GM19099 (cell line): ENCODE data around the gene PACSIN1.

ENCODE experiments used
- POLR2A ChIP-seq: IDR thresholded peaks from 3 replicates; pipeline ENCODE4 v1.6.1; 2011; ENCODE audit warnings: low read depth; ENCODE audit not compliant: insufficient read length; ENCODE audit errors: extremely low read depth

PACSIN1 gene

DNA sequence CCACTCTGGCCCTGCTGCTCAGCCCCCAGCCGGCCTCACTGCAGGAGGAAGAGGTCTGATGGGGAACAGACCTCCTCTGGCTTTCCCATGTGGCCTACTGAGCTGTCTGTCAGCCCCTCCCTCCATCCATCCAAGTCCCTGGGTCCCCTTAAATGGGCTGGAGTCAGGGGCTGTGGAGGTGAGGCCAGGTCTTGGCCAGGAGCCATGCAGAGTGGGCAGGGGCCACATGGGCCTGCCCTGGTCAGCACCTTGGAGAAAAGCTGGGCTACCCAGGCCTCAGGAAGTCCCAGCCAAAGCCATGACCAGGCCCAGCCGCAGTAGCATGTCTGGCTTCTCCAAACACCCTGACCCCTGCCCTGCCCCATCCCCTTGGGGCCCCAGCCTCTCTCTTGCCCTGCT lies 83.9 kb downstream of the PACSIN1 start:
- TF ChIP-seq POLR2A = no peak

GRCh38 chr6:34551720-34552119 lies 85.8 kb downstream of the PACSIN1 start:
- TF ChIP-seq POLR2A = no peak

DNA sequence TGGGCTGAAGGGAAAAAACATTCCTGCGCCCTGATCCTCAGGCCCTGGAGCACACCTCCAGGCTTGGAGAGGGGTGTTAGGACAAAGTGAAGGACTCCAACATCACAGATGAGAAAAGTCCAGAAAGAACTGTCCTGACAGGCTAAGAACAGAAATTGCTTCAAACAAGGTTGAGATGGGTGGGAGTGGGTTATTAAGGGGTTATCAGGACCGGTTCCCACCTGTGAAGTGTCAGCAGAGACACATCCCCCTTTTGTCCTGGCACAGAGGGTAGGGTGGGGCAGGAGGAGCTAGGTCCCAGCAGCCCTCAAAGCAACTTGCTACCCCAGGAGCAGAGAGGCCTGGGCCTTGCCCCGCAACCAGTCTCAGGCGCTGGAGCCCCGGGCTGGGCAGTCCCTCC lies 86.7 kb downstream of the PACSIN1 start:
- TF ChIP-seq POLR2A = no peak

DNA sequence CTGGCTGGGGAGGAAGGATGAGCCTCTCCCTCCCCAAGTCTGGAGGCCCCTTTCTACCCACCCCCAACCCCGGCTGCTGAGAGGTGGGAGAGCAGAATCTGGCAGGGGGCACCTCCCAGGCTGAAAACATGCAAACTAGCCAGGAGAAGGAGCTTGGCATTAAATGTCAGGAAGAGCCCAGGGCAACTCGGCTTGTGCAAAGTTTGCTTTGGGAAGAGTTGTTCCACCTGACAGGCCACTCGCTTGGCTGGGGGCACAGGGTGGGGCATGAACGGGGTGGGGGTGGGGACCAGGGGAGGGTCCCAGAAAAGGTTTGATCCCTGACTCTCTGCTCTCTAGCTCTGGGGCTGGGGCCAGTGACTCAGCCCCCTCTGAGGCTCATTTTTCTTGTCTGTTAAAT lies 87.3 kb downstream of the PACSIN1 start:
- no peak for TF ChIP-seq POLR2A

GRCh38 chr6:34553750-34554149 lies 87.9 kb downstream of the PACSIN1 start:
- TF ChIP-seq POLR2A = no peak

GRCh38 chr6:34554291-34555006 lies 88.6 kb downstream of the PACSIN1 start:
- no peak for TF ChIP-seq POLR2A

DNA sequence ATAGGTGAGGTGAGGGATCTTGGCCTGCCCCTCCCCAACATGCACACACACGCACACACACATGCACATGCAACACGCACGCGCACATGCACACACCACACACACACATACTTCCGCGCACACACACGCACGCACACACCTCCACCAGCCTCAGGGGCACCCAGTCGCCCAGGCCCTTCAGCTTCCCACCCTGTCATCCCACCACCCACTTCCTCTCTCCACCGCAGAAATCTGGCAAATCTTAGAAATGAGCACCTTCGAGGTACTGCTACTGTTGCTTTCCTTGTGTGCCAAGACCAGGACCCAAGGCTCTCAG lies 89.1 kb downstream of the PACSIN1 start:
- TF ChIP-seq POLR2A = no peak

DNA sequence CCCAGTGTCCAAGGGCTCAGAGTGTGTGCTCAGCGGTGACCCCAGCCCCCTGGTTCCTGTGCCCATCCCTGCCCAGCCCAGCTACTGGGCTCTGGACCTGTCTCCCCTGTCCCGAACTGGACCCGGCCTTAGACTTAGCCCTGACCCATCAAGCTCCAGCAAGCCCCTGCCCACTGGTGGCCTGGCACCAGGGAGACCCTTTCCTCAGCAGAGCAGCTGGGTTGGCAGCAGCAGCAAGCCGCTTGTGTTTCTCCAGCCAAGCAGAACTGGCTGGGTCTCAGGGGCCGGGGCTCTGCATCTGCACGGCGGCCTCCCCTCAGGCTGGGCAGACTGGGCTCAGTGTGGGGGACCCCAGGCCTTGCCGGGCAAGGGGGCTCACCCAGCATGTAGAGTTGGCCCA lies 89.5 kb downstream of the PACSIN1 start:
- no peak for TF ChIP-seq POLR2A

- TF ChIP-seq POLR2A = no peak
These were observed 90.2 kb downstream of the PACSIN1 start, which contains the start of gene SPDEF for GRCh38 chr6:34556031-34556471. Gene SPDEF, minus strand, starts transcription at chr6:34556329. Its CDS starts 11,874 bp downstream, at chr6:34544455.

DNA sequence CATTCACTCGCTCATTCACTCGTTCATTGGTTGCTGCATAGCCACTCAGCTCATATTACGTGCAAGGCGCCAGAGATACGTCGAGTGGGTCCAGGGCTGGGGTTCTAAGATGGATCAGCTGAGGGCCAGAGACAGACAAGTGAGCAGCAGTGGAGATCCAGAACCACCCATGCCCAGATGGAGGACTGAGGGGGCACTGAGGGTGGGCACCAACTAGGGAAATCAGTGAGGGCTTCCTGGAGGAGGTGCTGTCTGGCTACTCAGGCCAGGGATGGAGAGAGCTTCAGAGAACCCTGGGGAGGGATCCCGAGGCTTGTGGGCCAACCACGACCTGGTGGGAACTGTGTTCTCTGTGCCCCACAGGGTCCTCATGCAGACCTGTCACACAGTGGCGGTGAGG lies 90.6 kb downstream of the PACSIN1 start:
- no peak for TF ChIP-seq POLR2A

GRCh38 chr6:34557228-34557627 lies 91.4 kb downstream of the PACSIN1 start:
- TF ChIP-seq POLR2A = no peak

DNA sequence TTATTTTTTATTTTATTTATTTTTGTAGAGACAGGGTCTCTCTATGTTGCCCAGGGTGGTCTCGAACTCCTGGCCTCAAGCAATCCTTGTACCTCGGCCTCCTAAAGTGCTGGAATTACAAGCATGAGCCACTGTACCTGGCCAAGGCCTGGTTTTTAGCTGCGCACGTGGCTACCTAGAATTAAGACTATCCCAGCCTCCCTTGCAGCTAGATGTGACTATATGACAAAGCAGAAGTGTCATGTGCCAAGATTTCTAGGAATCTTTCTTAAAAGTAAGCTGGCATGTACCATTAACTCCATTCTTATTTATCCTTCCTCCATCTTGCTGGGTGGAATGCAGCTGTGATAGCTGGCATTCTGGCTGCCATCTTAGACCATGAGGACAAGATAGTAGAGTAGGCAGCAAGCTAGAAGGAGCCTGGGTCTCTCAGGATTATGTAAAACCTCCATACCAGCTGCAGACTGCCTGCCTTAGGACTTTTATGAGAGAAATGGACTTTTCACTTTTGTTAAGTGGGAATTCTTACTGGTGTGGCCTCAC lies 92.4 kb downstream of the PACSIN1 start:
- TF ChIP-seq POLR2A = no peak

DNA sequence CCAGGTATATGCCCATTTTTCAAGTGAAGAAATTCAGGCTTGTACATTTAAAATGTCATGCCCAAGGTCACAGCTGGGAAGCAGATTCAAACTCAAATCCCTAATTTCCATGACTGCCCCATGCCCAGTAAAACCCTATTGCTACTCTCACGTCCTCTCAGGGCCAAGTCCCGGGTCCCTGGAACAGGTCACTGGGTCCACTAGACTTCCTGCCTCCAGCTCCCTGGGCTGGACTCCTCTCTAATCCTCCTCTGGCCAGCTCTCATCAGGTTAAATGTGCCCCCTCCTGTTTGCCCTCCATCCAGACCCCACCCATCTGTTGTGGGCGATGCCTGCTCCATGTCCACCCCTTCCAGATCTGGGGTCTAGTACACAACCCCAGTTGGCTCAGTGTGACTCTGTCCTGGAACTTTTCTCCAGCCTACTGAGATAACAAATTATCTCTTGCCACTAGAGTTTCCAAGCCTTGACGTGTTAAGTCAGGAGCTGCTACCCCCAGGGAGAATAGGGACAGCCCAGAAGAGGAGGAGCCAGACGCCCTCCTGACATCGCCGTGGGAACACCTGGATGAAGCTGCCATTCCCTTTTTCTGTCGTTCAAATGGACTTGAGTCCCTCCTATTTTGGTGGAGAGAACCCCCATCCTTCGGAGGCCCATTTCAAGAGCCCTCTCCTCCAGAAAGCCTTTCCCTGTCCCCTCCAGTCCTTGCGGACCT lies 93.9 kb downstream of the PACSIN1 start:
- TF ChIP-seq POLR2A = no peak

GRCh38 chr6:34560366-34561226 lies 94.7 kb downstream of the PACSIN1 start:
- no peak for TF ChIP-seq POLR2A

DNA sequence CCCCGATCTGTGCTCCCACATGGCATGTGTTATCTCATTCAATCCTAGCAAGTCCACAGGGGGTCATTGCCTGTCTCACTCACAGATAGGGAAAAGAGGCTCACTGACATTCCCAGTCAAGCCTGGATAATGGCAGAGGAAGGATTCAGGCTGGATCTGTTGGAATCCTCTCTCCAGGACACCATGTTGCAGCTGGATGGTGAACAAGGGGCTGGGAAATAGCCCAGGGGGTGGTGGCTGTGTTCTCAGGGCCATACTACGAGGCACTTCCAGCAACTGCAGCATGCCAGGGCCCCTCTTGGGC lies 95.3 kb downstream of the PACSIN1 start:
- no peak for TF ChIP-seq POLR2A
